Peyer's patch (tissue), 4 donors: Measurements from ENCODE around the gene NFE2L1. TPM values are rescaled to one million over a fixed set of nuclear protein-coding genes. Genes with fewer than 3 reads are reported as not detected.

ENCODE experiments used
- DNase-seq, 3 donors: peaks; one replicate each; pipeline ENCODE4 v3.0.0-alpha.2; 2017 to 2019
- H3K27ac ChIP-seq, 4 donors: fragments of 200-600 bp; sonication (generic); one replicate each; pipeline ENCODE4 v1.5.1; 2016 to 2019
- H3K27me3 ChIP-seq, 2 donors: fragments of 200-600 bp; sonication (generic); one replicate each; pipeline ENCODE4 v1.5.1; 2019
- H3K36me3 ChIP-seq, 3 donors: fragments of 200-600 bp; sonication (generic); one replicate each; pipeline ENCODE4 v1.5.1; 2016 to 2019
- H3K4me1 ChIP-seq, 4 donors: fragments of 200-600 bp; sonication (generic); one replicate each; pipeline ENCODE4 v1.5.1; 2016 to 2019
- H3K4me3 ChIP-seq, 4 donors: fragments of 200-600 bp; sonication (generic); 1 replicate in 3 of 4; 2 replicates in 1 of 4; pipeline ENCODE4 v1.5.1; 2016 to 2019; ENCODE audit warnings: mild to moderate bottlenecking in 1 of 4
- H3K9me3 ChIP-seq, 4 donors: fragments of 200-600 bp; sonication (generic); one replicate each; pipeline ENCODE4 v1.5.1; 2016 to 2019; ENCODE audit warnings: mild to moderate bottlenecking in 1 of 4
- POLR2A ChIP-seq, 2 donors: fragments of 450-650 bp; IDR thresholded peaks; one replicate each; pipeline ENCODE4 v1.5.1; 2017; ENCODE audit warnings: antibody characterized with exemption in 2 of 2, mild to moderate bottlenecking in 2 of 2, moderate library complexity in 2 of 2
- total RNA-seq, 4 donors: library from RNA; depleted of rRNA; stranded (reverse); fragments of >200 nt; gene quantifications; one replicate each; pipeline ENCODE4 v1.1.0, GENCODE V29; 2016
- TF ChIP-seq, protein P1 (sequence below), 6 experiments: fragments of 450-650 bp in 4 of 6; fragments of 200-600 bp in 2 of 6; sonication (generic) in 1 of 6; IDR thresholded peaks; one replicate each; pipeline ENCODE4 v1.5.1; 2017 to 2019; ENCODE audit warnings: antibody characterized with exemption in 6 of 6, mild to moderate bottlenecking in 3 of 6, moderate library complexity in 1 of 6

The NFE2L1 gene
- total RNA-seq, 4 donors from 2014 or later: 89.1 to 228 (median 217) TPM

DNA sequence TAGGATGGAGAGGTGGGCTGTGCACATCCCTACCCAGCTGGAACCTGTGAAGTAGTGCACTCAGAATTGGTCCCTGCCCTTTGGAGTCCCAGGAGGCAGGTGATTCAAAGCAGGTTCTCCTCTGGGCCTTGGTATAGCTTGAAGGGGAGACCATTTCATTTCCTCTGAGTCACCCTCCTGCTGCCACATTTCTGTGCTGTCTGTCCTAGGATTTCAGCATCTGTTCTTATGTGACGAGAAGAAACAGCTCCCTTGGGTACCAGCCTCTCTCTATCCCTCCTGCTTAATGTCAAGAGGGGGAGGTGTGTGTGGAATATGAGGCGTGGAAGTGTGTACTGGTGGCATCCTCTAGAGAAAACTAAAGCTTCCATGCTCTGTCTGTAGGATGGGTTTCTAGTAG, 5.0 kb upstream of the NFE2L1 start:
- TF ChIP-seq, protein P1, sequence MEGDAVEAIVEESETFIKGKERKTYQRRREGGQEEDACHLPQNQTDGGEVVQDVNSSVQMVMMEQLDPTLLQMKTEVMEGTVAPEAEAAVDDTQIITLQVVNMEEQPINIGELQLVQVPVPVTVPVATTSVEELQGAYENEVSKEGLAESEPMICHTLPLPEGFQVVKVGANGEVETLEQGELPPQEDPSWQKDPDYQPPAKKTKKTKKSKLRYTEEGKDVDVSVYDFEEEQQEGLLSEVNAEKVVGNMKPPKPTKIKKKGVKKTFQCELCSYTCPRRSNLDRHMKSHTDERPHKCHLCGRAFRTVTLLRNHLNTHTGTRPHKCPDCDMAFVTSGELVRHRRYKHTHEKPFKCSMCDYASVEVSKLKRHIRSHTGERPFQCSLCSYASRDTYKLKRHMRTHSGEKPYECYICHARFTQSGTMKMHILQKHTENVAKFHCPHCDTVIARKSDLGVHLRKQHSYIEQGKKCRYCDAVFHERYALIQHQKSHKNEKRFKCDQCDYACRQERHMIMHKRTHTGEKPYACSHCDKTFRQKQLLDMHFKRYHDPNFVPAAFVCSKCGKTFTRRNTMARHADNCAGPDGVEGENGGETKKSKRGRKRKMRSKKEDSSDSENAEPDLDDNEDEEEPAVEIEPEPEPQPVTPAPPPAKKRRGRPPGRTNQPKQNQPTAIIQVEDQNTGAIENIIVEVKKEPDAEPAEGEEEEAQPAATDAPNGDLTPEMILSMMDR (IDR thresholded peaks at IDR 0.05): no peak
- no peak for TF ChIP-seq POLR2A (IDR thresholded peaks at IDR 0.05)
- DNase-seq: no peak
- H3K4me3 ChIP-seq: no peak overlapping the region
- peaks cover 0 to 17% (median 3%) of the 10 kb centered on the region in 4 donors for H3K4me1 ChIP-seq
- no peaks in the 10 kb centered on the region for H3K36me3 ChIP-seq
- no peak overlapping the region for H3K27ac ChIP-seq
- H3K9me3 ChIP-seq: no peaks in the 10 kb centered on the region
- H3K27me3 ChIP-seq: no peaks in the 10 kb centered on the region

DNA sequence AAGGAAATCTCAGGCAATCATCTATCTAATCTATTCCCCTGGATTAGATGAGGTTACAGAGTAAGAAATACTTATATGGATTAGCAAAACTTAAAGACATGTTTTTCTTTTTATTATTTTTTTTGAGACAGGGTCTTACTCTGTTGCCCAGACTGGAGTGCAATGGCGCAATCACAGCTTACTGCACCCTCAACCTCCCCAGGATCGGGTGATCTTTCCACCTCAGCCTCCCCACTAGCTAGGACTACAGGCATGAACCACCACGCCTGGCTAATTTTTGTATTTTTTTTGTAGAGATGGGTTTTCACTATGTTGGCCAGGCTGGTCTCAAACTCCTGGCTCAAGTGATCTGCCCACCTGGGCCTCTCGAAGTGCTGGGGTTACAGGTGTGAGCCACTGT, 3.3 kb upstream of the NFE2L1 start:
- H3K27me3 ChIP-seq: no peaks in the 10 kb centered on the region

DNA sequence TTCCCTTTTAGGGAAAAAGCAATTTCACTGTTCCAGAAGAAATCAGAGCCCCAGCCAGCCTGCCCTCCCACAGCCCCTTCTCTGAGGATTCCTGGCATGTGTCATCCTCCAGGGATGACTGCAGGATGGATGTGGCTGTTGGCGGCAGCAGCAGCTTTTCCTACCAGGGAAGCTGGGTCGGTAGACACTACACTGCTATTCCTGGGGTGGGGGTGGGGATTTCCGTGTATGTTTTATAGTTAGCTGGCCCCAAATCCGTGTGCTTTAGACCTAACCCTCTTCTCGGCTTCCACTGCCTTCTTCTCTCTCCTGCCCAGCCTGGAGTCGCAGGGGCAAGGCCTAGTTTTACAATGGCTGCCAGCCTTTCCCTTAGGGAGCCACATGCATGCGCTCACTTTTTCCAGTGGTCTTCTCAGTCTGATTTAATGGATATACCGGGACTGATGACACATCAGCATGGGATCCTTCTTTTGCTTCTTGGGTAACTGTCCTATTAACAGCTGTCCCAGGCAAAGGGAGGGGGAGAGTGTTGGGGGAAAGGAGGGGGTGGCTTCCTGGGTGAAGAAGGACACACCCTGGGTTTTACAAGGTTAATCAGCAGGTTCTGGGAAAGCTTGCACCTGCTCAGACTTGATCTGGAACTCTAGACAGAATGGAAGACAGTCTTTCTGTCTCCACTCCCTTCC, 2.7 kb upstream of the NFE2L1 start:
- Histone ChIP-seq H3K27ac (no peak overlapping the region), H3K36me3 (peaks cover 0 to under 1% (median 0%) of the 10 kb centered on the region in 3 donors), H3K9me3 (no peaks in the 10 kb centered on the region), H3K4me3 (no peak overlapping the region), H3K4me1 (peaks cover 0 to 29% (median 11%) of the 10 kb centered on the region in 4 donors), H3K27me3 (no peaks in the 10 kb centered on the region)
- TF ChIP-seq POLR2A (IDR thresholded peaks at IDR 0.05): no peak
- TF ChIP-seq, protein P1 (IDR thresholded peaks at IDR 0.05): no peak
- no peak for DNase-seq

More for the DNA sequence above, 3.3 kb upstream of the NFE2L1 start:
- Histone ChIP-seq H3K9me3 (no peaks in the 10 kb centered on the region), H3K4me1 (peaks cover 0 to 23% (median 9%) of the 10 kb centered on the region in 4 donors), H3K36me3 (no peaks in the 10 kb centered on the region), H3K4me3 (no peak overlapping the region), H3K27ac (no peak overlapping the region)
- no peak for DNase-seq
- TF ChIP-seq, protein P1 (IDR thresholded peaks at IDR 0.05): no peak
- TF ChIP-seq POLR2A (IDR thresholded peaks at IDR 0.05): no peak

DNA sequence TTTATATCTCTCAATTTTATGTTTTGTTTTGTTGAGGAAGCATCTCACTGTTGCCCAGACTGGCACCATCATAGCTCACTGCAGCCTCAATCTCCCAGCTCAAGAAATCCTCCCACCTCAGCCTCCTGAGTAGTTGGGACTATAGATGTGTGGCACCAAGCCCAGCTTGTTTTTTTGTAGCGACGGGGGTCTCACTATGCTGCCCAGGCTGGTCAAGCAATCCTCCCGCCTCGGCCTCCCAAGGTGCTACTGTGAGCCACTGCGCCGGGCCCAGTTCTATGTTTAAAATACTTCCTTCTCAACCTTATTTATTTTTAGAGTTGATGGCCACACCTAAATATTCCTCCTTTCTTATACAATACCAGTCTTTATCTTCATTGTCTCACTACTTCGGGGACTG, 1.9 kb upstream of the NFE2L1 start:
- Histone ChIP-seq H3K4me3 (no peak overlapping the region), H3K27me3 (no peaks in the 10 kb centered on the region), H3K36me3 (peaks cover 0 to 9% (median 0%) of the 10 kb centered on the region in 3 donors), H3K9me3 (no peaks in the 10 kb centered on the region), H3K4me1 (peaks cover 0 to 37% (median 13%) of the 10 kb centered on the region in 4 donors), H3K27ac (no peak overlapping the region)
- DNase-seq: no peak
- TF ChIP-seq, protein P1 (IDR thresholded peaks at IDR 0.05): no peak
- no peak for TF ChIP-seq POLR2A (IDR thresholded peaks at IDR 0.05)

DNA sequence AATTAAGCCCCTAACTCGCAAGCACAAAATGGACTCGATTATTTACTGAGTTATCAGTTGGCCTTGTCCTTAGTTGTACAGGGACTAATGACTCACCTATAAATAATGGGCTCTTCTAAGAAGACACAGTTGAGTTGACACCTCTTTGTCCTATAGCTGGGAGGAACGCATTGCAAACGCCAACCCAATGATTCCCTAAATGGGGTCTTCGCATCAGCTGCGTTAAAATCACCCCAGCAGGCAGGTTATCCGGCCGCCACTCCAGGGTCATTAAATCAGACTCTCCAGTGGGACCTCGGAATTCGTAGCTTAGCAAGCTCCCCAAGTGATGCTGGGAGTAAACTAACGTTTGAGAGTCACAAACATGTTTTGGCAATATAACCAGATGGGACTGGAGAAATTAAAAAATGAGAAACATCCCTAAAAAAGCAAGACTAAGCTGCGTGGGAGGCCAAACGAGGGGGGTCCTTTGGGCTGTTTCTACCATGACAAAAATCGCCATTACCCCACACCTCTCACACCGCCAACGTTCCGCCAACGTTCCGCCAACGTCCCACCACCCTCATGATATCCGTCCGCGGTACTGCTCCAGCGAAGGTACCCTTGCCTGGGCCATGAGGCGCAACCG, 932 bp upstream of the NFE2L1 start:
- Histone ChIP-seq H3K27ac (peak overlapping the region; percentile 90 to 99 (median 96)), H3K9me3 (no peaks in the 10 kb centered on the region), H3K36me3 (peaks cover 0 to 16% (median 0%) of the 10 kb centered on the region in 3 donors), H3K4me1 (peaks cover 0 to 47% (median 21%) of the 10 kb centered on the region in 4 donors), H3K27me3 (no peaks in the 10 kb centered on the region), H3K4me3 (peak overlapping the region; percentile 80 to 85 (median 82))
- DNase-seq: no peak
- TF ChIP-seq POLR2A (IDR thresholded peaks at IDR 0.05): no peak
- TF ChIP-seq, protein P1 (IDR thresholded peaks at IDR 0.05): no peak
